Measurements from ENCODE around the gene MLXIP.

Gene MLXIP

GRCh38 chr12:122133192-122133950 is 54.8 kb downstream of the MLXIP start:
- TF ChIP-seq CTCF (conservative IDR thresholded peaks at IDR 0.05; ENCODE audit: control insufficient read depth, insufficient read depth, low read depth, low read length), result no peak
- H3K4me3 ChIP-seq (ENCODE audit: control insufficient read depth, low read depth, low read length), result no peak overlapping the region
- no peak for DNase-seq (ENCODE audit: low read depth)

GRCh38 chr12:122135437-122136031 is 57.0 kb downstream of the MLXIP start:
- no peak for DNase-seq (ENCODE audit: low read depth)
- no peak overlapping the region for H3K4me3 ChIP-seq (ENCODE audit: control insufficient read depth, low read depth, low read length)
- TF ChIP-seq CTCF (conservative IDR thresholded peaks at IDR 0.05; ENCODE audit: control insufficient read depth, insufficient read depth, low read depth, low read length), result no peak

- no peak overlapping the region for H3K4me3 ChIP-seq (ENCODE audit: control insufficient read depth, low read depth, low read length)
- no peak for DNase-seq (ENCODE audit: low read depth)
- TF ChIP-seq CTCF (conservative IDR thresholded peaks at IDR 0.05; ENCODE audit: control insufficient read depth, insufficient read depth, low read depth, low read length), result peak; percentile 3
Observed at GRCh38 chr12:122137229-122137628, 58.7 kb downstream of the MLXIP start.

GRCh38 chr12:122137681-122138080 is 59.1 kb downstream of the MLXIP start:
- DNase-seq (ENCODE audit: low read depth), result no peak
- no peak for TF ChIP-seq CTCF (conservative IDR thresholded peaks at IDR 0.05; ENCODE audit: control insufficient read depth, insufficient read depth, low read depth, low read length)
- no peak overlapping the region for H3K4me3 ChIP-seq (ENCODE audit: control insufficient read depth, low read depth, low read length)

GRCh38 chr12:122138181-122138580 is 59.6 kb downstream of the MLXIP start:
- DNase-seq (ENCODE audit: low read depth), result no peak
- TF ChIP-seq CTCF (conservative IDR thresholded peaks at IDR 0.05; ENCODE audit: control insufficient read depth, insufficient read depth, low read depth, low read length), result no peak

GRCh38 chr12:122138616-122139015 is 60.1 kb downstream of the MLXIP start:
- TF ChIP-seq CTCF (conservative IDR thresholded peaks at IDR 0.05; ENCODE audit: control insufficient read depth, insufficient read depth, low read depth, low read length), result no peak
- no peak overlapping the region for H3K4me3 ChIP-seq (ENCODE audit: control insufficient read depth, low read depth, low read length)
- DNase-seq (ENCODE audit: low read depth), result no peak

More at GRCh38 chr12:122138181-122138580, 59.6 kb downstream of the MLXIP start:
- no peak overlapping the region for H3K4me3 ChIP-seq (ENCODE audit: control insufficient read depth, low read depth, low read length)

Data from fibroblast of mammary gland (primary cell).